B cell (primary cell): ENCODE results near the gene ERICH2. TPM values are rescaled to one million over a fixed set of nuclear protein-coding genes. Genes with fewer than 3 reads are reported as not detected.

Experiments used
- ATAC-seq: fragments of 200-7000 bp; cut with Tn5 transposase; one replicate; pipeline ENCODE4 v1.10.0; 2021; ENCODE audit warnings: low read depth, mild to moderate bottlenecking, moderate number of reproducible peaks, moderate library complexity
- CTCF ChIA-PET: fragments of 350-600 bp; sonication (Branson Sonifier 250); formaldehyde crosslinking; loops from one replicate; lab custom pipeline; 2021; ENCODE audit warnings: antibody characterized with exemption, inconsistent platforms; lab: Charles Lee
- POLR2A ChIA-PET: fragments of 350-600 bp; sonication (Branson Sonifier 250); formaldehyde crosslinking; loops from one replicate; lab custom pipeline; 2021; ENCODE audit warnings: antibody characterized with exemption; lab: Charles Lee
- DNase-seq: peaks from one replicate; pipeline ENCODE4 v3.0.0; 2013
- H2AFZ ChIP-seq: 2 replicates; pipeline ENCODE4 v1.6.1; 2012; ENCODE audit warnings: mild to moderate bottlenecking, low read depth, low read length; ENCODE audit not compliant: insufficient read depth, poor library complexity, severe bottlenecking
- H3K27ac ChIP-seq, 2 donors: 1 replicate in 1 of 2; 2 replicates in 1 of 2; pipeline ENCODE4 v1.5.1; 2012 to 2013; ENCODE audit warnings: low read length in 2 of 2, mild to moderate bottlenecking in 2 of 2, moderate library complexity in 1 of 2
- H3K27me3 ChIP-seq, 4 experiments: fragments of 200-600 bp in 1 of 4; sonication (generic) in 1 of 4; replicated peaks in 1 of 4; 1 replicate in 2 of 4; 2 replicates in 2 of 4; pipeline versions ENCODE4 v1.6.1 to v1.7.0; 2013 to 2016; ENCODE audit warnings: low read length in 3 of 4, mild to moderate bottlenecking in 2 of 4, mixed read lengths in 1 of 4, moderate library complexity in 1 of 4; ENCODE audit not compliant: insufficient read depth in 4 of 4, control insufficient read depth in 3 of 4; ENCODE audit errors: control extremely low read depth in 1 of 4
- H3K36me3 ChIP-seq, 2 experiments: replicated peaks in 1 of 2; 1 replicate in 1 of 2; 2 replicates in 1 of 2; pipeline versions ENCODE4 v1.6.1 to v1.7.1; 2013; ENCODE audit warnings: low read length in 1 of 2; ENCODE audit not compliant: insufficient read depth in 2 of 2, control insufficient read depth in 1 of 2; ENCODE audit errors: control extremely low read depth in 1 of 2, extremely low read depth in 1 of 2
- H3K4me1 ChIP-seq, 2 donors: fragments of 200-600 bp in 1 of 2; sonication (generic) in 1 of 2; 1 replicate in 1 of 2; 2 replicates in 1 of 2; pipeline versions ENCODE4 v1.5.1 to v1.6.1; 2013 to 2017; ENCODE audit warnings: low read length in 2 of 2; ENCODE audit not compliant: control insufficient read depth in 2 of 2, insufficient read depth in 2 of 2
- H3K4me2 ChIP-seq: replicated peaks from 2 replicates; pipeline ENCODE3; 2012; ENCODE audit warnings: mild to moderate bottlenecking, low read depth, low read length; ENCODE audit not compliant: poor library complexity, severe bottlenecking
- H3K4me3 ChIP-seq, 5 experiments: fragments of 200-600 bp in 1 of 5; sonication (generic) in 1 of 5; 1 replicate in 3 of 5; 2 replicates in 2 of 5; pipeline versions ENCODE4 v1.5.1 to v1.7.0; 2011 to 2016; ENCODE audit warnings: low read length in 4 of 5, mild to moderate bottlenecking in 4 of 5, low read depth in 2 of 5, control low read depth in 1 of 5, moderate library complexity in 1 of 5; ENCODE audit not compliant: insufficient read depth in 1 of 5; ENCODE audit errors: control extremely low read depth in 1 of 5, extremely low read depth in 1 of 5
- H3K79me2 ChIP-seq: fragments of 200-600 bp; sonication (generic); one replicate; pipeline ENCODE4 v1.6.0; 2016; ENCODE audit warnings: low read length; ENCODE audit not compliant: control insufficient read depth, insufficient read depth
- H3K9ac ChIP-seq: fragments of 200-600 bp; sonication (generic); 2 replicates; pipeline ENCODE4 v1.6.1; 2017; ENCODE audit warnings: mild to moderate bottlenecking, low read length, moderate library complexity
- H3K9me3 ChIP-seq, 3 donors: one replicate each; pipeline versions ENCODE4 v1.6.1 to v1.7.1; 2013; ENCODE audit warnings: low read length in 2 of 3; ENCODE audit not compliant: control insufficient read depth in 2 of 3, insufficient read depth in 1 of 3; ENCODE audit errors: control extremely low read depth in 1 of 3
- H4K20me1 ChIP-seq: 2 replicates; pipeline ENCODE4 v1.6.0; 2012; ENCODE audit warnings: mild to moderate bottlenecking, low read length; ENCODE audit not compliant: insufficient read depth, control insufficient read depth, poor library complexity, severe bottlenecking
- H3K27ac Mint-ChIP-seq: one replicate; pipeline ENCODE4 v1.8.0; 2021; ENCODE audit warnings: mixed read lengths
- H3K27me3 Mint-ChIP-seq: one replicate; pipeline ENCODE4 v1.8.0; 2021; ENCODE audit warnings: mixed read lengths
- H3K4me1 Mint-ChIP-seq: one replicate; pipeline ENCODE4 v1.8.0; 2021; ENCODE audit warnings: mixed read lengths
- H3K4me3 Mint-ChIP-seq: one replicate; pipeline ENCODE4 v1.8.0; 2021; ENCODE audit warnings: mixed read lengths
- H3K9me3 Mint-ChIP-seq: one replicate; pipeline ENCODE4 v1.8.0; 2022; ENCODE audit warnings: mixed read lengths; ENCODE audit not compliant: insufficient read depth
- CTCF ChIP-seq: fragments of 200-600 bp; IDR thresholded peaks from one replicate; pipeline ENCODE4 v1.8.0; 2022; ENCODE audit warnings: antibody characterized with exemption, mild to moderate bottlenecking
- EZH2 ChIP-seq: IDR thresholded peaks from 2 replicates; pipeline ENCODE4 v1.6.1; 2012; ENCODE audit warnings: borderline replicate concordance, low read depth, mild to moderate bottlenecking, moderate library complexity, low read length; ENCODE audit not compliant: insufficient read depth, poor library complexity, severe bottlenecking
- WGBS: methylation state at CpG from one replicate; pipeline ENCODE4 v1.1.5; 2013; ENCODE audit warnings: missing lambda C conversion rate; ENCODE audit not compliant: insufficient coverage; 5-methylcytosine and 5-hydroxymethylcytosine counted together
- intact Hi-C: fragments of 100-400 bp; cut with micrococcal nuclease; formaldehyde crosslinking; loops from one replicate; pipeline ENCODE4 v1.10.0; 2022
- polyA plus RNA-seq: library from polyadenylated mRNA; depleted of rRNA; stranded (reverse); fragments of >200 nt; gene quantifications from 2 replicates; pipeline ENCODE4 v1.2.3, GENCODE V29; 2012
- total RNA-seq, 2 donors: library from RNA; stranded (reverse); fragments of 120-200 nt in 1 of 2; gene quantifications; 1 replicate in 1 of 2; 2 replicates in 1 of 2; pipeline versions ENCODE4 v1.2.3 to v1.2.4, GENCODE V29; 2013 to 2022

Gene ERICH2
- total and polyA plus RNA-seq, 2 donors (not counting 1 experiment from before 2014, with no cell fraction given): not detected

GRCh38 chr2:170783549-170783948 is 13.4 kb downstream of the ERICH2 start:
- Histone ChIP-seq H3K27me3 (peaks cover 0 to 12% (median 8%) of the 10 kb centered on the region in 4 experiments), H3K36me3 (no peaks in the 10 kb centered on the region), H3K9me3 (no peaks in the 10 kb centered on the region), H3K4me1 (no peaks in the 10 kb centered on the region), H3K9ac (no peak overlapping the region), H2AFZ (no peak overlapping the region), H4K20me1 (no peaks in the 10 kb centered on the region), H3K27ac (no peak overlapping the region), H3K79me2 (no peaks in the 10 kb centered on the region), H3K4me2 (no peak overlapping the region), H3K4me3 (no peak overlapping the region)
- Mint-ChIP-seq H3K4me1 (no peaks in the 10 kb centered on the region), H3K27me3 (peaks cover 37% of the 10 kb centered on the region), H3K4me3 (no peak overlapping the region), H3K27ac (no peak overlapping the region), H3K9me3 (no peaks in the 10 kb centered on the region)
- ATAC-seq (no peak), DNase-seq (no peak)
- ChIA-PET CTCF (no interaction called here), POLR2A (no interaction called here)
- 100% methylated on average over 1 of the region's 1 CpG for WGBS
- intact Hi-C loops: no loop called here
- no peak for TF ChIP-seq CTCF
- no peak for TF ChIP-seq EZH2

GRCh38 chr2:170798996-170799395 is 28.8 kb downstream of the ERICH2 start:
- no peak overlapping the region for H3K27ac ChIP-seq
- no peaks in the 10 kb centered on the region for H4K20me1 ChIP-seq
- intact Hi-C loops: no loop called here
- H3K79me2 ChIP-seq: no peaks in the 10 kb centered on the region
- peaks cover 0 to 17% (median 9%) of the 10 kb centered on the region in 4 experiments for H3K27me3 ChIP-seq
- POLR2A ChIA-PET: no interaction called here
- no peaks in the 10 kb centered on the region for H3K9me3 Mint-ChIP-seq
- H3K9me3 ChIP-seq: no peaks in the 10 kb centered on the region
- no peak for ATAC-seq
- H3K4me1 Mint-ChIP-seq: no peaks in the 10 kb centered on the region
- CTCF ChIA-PET: interaction anchor here (0.7 kb wide), 1 partner anchor 429 kb away, joined by 3 read pairs; no protein-coding TSS in a partner anchor
- no peak overlapping the region for H2AFZ ChIP-seq
- H3K27me3 Mint-ChIP-seq: peaks cover 26% of the 10 kb centered on the region
- no peak for TF ChIP-seq CTCF
- no peak for TF ChIP-seq EZH2
- no peak overlapping the region for H3K9ac ChIP-seq
- no peak overlapping the region for H3K4me3 Mint-ChIP-seq
- no peaks in the 10 kb centered on the region for H3K4me1 ChIP-seq
- no peak for DNase-seq
- H3K36me3 ChIP-seq: no peaks in the 10 kb centered on the region
- H3K4me3 ChIP-seq: no peak overlapping the region
- no peak overlapping the region for H3K27ac Mint-ChIP-seq
- no peak overlapping the region for H3K4me2 ChIP-seq
